Activated CD8-positive, alpha-beta memory T cell treated with anti-CD3 and anti-CD28 coated beads, Interleukin-2, amount 10 ng/mL, durations not matched to agents 7 days and 5 days (primary cell): ENCODE results near the gene ZXDC. TPM values are rescaled to one million over a fixed set of nuclear protein-coding genes. Genes with fewer than 3 reads are reported as not detected.

ENCODE experiments used
- ATAC-seq: fragments of 150-1000 bp; cut with Tn5 transposase; one replicate; pipeline ENCODE4 v1.10.0; 2021; ENCODE audit warnings: moderate library complexity
- CTCF ChIA-PET: fragments of 350-600 bp; sonication (Branson Sonifier 250); formaldehyde crosslinking; loops from one replicate; lab custom pipeline; 2021; ENCODE audit warnings: antibody characterized with exemption; lab: Charles Lee
- DNase-seq: peaks from one replicate; pipeline ENCODE4 v3.0.0-alpha.2; 2020
- H3K27ac Mint-ChIP-seq: one replicate; pipeline ENCODE4 v1.8.0; 2021; ENCODE audit warnings: mild to moderate bottlenecking, mixed read lengths
- H3K27me3 Mint-ChIP-seq: one replicate; pipeline ENCODE4 v1.8.0; 2021; ENCODE audit warnings: mixed read lengths
- H3K36me3 Mint-ChIP-seq: one replicate; pipeline ENCODE4 v1.8.0; 2021; ENCODE audit warnings: mild to moderate bottlenecking, mixed read lengths
- H3K4me1 Mint-ChIP-seq: one replicate; pipeline ENCODE4 v1.8.0; 2021; ENCODE audit warnings: mixed read lengths
- H3K4me3 Mint-ChIP-seq: one replicate; pipeline ENCODE4 v1.8.0; 2021; ENCODE audit warnings: mild to moderate bottlenecking, moderate library complexity, mixed read lengths
- H3K9me3 Mint-ChIP-seq: one replicate; pipeline ENCODE4 v1.8.0; 2022; ENCODE audit warnings: low read depth, mixed read lengths
- total RNA-seq, 2 experiments: library from RNA; stranded (reverse); gene quantifications; one replicate each; pipeline ENCODE4 v1.2.3, GENCODE V29; 2021

Gene ZXDC
- total RNA-seq, 2 experiments from 2014 or later: 21.5 to 22.7 TPM

DNA sequence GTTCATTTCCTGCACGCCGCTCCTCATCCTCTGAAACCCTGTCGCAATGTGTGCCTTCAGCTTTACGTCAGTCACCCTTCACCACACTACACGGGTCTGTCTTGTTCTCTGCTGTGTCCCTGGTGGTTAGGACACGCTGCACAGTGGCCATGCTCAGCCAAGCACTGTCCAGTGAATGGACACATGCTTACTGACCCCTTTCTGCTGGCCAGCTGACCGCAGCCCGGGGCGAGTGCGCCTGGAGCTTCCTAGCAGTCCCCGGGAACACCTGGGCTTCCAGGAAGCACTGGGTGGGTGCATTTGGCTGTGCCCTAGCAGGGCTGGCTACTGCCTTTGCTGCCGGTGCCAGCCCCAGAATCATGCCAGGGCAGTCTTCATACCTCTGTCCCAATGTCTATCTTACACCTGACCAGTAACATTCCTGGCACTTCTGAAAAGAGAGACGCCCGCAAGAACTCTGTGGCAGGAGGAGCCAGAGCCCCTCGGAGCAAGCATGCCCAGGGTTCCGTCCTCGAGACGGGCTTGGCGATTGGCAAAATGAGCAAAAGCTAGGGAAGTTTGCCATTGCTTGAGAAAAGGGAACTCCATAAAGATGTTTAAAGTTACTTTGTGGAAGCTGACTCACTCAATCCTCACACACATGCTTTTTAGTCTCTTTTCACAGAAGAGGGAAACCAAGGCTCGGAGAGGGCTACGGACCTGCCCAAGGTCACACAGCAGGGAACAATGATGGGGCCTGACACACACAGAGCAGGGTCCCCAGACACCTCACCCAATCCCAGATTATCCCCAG, 15.7 kb upstream of the ZXDC start:
- CTCF ChIA-PET: no interaction called here
- DNase-seq: no peak
- H3K36me3 Mint-ChIP-seq: no peaks in the 10 kb centered on the region
- no peak overlapping the region for H3K27ac Mint-ChIP-seq
- H3K4me3 Mint-ChIP-seq: no peak overlapping the region
- no peaks in the 10 kb centered on the region for H3K27me3 Mint-ChIP-seq
- no peak for ATAC-seq
- H3K9me3 Mint-ChIP-seq: no peaks in the 10 kb centered on the region
- H3K4me1 Mint-ChIP-seq: peaks cover 23% of the 10 kb centered on the region

DNA sequence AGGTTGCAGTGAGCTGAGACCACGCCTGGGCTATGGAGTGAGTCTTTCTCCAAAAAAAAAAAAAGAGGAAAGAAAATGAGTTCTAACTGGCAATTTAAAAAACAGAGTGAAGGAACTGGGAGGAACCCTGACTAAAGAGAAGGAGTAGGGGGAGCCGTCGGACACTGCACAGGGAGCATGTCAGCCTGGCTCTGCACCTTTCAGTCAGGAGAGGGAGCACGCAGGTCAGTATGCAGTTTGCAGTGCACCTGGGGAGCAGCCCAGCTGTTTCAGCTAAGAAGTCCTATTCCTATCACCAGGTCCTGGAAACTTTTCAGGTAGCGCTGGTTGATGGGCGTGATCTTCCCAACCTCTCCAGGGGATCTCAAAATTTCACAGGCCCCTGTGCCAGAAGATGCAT, 14.9 kb upstream of the ZXDC start:
- no peak for DNase-seq
- Mint-ChIP-seq H3K27me3 (no peaks in the 10 kb centered on the region), H3K36me3 (no peaks in the 10 kb centered on the region), H3K9me3 (no peaks in the 10 kb centered on the region), H3K27ac (no peak overlapping the region), H3K4me3 (no peak overlapping the region), H3K4me1 (peaks cover 26% of the 10 kb centered on the region)
- ATAC-seq: no peak
- CTCF ChIA-PET: interaction anchor here (1.2 kb wide), 1 partner anchor 32 kb away, joined by 3 read pairs; no protein-coding TSS in a partner anchor

DNA sequence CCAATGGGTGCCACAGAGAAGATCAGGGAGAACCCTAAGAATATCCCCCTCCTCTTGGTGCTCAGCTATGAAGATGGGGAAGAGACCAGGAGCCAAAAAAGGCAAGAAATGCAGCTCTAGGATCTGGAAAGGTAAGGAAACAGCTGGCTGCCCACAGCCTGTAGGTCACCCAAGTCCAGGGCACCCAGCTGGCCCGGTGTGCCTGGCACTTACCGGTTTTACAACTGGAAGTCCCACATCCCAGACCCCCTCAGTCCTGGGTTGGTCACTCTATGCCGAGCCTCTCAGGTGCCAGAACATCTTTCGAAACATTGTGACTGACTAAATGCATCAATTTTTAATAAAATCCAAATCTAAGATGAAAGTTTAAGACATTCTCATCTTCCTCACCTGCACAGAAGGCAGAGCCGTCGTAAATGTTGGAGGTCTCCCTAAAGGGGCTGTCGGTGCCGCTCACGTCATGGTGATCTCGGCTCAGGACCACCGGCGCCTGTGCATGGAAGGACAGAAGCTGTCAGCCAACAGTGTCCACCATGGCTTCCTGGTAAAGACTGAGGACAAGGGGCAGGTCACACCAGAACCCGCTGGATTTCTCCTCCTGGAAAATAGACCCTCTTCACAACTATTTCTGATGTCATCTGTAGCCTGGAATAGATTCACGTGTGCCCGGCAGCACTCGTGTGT, 13.3 kb upstream of the ZXDC start:
- H3K36me3 Mint-ChIP-seq: no peaks in the 10 kb centered on the region
- H3K27me3 Mint-ChIP-seq: no peaks in the 10 kb centered on the region
- CTCF ChIA-PET: no interaction called here
- no peak overlapping the region for H3K27ac Mint-ChIP-seq
- ATAC-seq (no peak), DNase-seq (no peak)
- no peak overlapping the region for H3K4me3 Mint-ChIP-seq
- peaks cover 22% of the 10 kb centered on the region for H3K4me1 Mint-ChIP-seq
- no peaks in the 10 kb centered on the region for H3K9me3 Mint-ChIP-seq

DNA sequence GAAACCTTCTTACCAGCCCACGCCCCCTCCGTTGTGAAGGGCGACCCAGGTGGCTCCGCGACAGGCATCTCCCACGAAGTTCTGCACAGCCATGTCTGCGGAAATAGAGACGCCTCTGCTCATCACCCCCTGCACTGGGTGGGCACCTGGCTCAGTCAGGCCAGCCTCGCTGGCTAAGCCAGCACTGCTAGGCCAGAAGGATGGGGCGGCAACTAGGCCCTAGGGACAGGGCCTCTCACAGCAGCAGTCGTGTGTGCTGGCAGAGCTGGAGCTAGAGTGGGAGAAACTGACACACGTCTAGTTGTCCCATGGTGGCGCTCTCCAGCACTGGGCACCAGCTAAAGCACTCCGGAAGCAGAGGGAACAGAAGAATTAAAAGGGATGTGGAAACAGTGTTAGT, 12.5 kb upstream of the ZXDC start:
- Mint-ChIP-seq H3K9me3 (no peaks in the 10 kb centered on the region), H3K4me1 (peaks cover 16% of the 10 kb centered on the region), H3K36me3 (no peaks in the 10 kb centered on the region), H3K27me3 (no peaks in the 10 kb centered on the region), H3K27ac (no peak overlapping the region), H3K4me3 (no peak overlapping the region)
- ATAC-seq (no peak), DNase-seq (no peak)
- CTCF ChIA-PET: no interaction called here

DNA sequence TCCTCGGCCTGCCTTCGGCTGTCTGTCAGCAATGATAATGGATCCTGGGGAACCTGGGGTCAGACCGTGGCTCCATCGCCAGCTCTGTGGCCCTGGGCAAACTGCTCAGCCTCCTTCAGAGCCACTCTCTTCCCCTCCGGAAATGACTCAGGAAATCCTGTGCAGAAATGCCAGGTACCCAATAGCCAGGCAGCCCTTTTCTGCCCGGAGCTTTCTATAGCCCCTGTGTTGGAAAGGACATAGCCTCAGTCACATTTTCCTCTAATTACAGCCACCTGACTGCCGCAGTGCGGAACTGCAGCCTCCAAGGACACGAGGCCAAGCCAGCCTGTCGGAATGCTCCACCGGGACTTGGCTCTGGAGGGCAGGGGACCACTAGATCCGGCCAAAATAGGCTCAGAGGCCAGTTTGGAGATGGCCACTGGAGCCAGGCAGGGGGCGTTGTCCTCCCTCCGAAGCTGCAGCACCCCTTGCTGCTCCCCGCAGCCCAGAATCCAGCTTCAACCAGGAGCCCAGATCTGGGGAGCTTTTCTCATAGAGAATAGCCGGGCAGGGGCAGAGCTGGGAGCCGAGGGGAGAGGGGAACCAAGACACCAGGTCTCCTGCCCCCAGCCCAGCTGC, 11.6 kb upstream of the ZXDC start:
- H3K4me1 Mint-ChIP-seq: peaks cover 13% of the 10 kb centered on the region
- no peaks in the 10 kb centered on the region for H3K9me3 Mint-ChIP-seq
- peak overlapping the region; percentile 57 for H3K27ac Mint-ChIP-seq
- no peak overlapping the region for H3K4me3 Mint-ChIP-seq
- CTCF ChIA-PET: no interaction called here
- H3K36me3 Mint-ChIP-seq: no peaks in the 10 kb centered on the region
- peak; percentile 82 for ATAC-seq
- DNase-seq: peak; percentile 44
- H3K27me3 Mint-ChIP-seq: no peaks in the 10 kb centered on the region

DNA sequence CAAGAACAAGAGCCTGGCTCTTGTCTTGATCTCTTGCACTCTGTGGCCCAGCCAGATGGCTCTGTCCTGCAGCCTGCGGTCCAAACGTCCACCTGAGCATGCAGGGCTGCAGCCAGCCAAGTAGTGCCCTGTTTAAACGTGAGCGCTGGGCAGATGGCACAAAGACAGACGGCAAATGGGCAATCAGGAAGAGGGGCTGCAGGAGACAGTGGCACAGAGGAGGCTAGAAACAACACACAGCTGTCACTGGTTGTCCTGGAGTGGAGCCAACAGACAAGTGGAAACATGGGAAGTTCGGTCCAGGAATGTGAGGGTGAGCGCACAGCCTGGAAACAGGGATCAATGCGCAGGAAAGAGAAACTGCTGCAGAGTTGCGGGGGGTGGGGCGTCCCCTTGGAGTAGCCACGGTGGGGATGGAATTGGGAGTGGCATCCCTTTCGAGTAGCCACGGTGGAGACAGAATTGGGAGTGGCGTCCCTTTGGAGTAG, 10.7 kb upstream of the ZXDC start:
- no peak for DNase-seq
- ATAC-seq: no peak
- H3K9me3 Mint-ChIP-seq: no peaks in the 10 kb centered on the region
- H3K27me3 Mint-ChIP-seq: no peaks in the 10 kb centered on the region
- H3K4me1 Mint-ChIP-seq: peaks cover 13% of the 10 kb centered on the region
- H3K27ac Mint-ChIP-seq: no peak overlapping the region
- H3K36me3 Mint-ChIP-seq: no peaks in the 10 kb centered on the region
- no peak overlapping the region for H3K4me3 Mint-ChIP-seq
- CTCF ChIA-PET: no interaction called here

DNA sequence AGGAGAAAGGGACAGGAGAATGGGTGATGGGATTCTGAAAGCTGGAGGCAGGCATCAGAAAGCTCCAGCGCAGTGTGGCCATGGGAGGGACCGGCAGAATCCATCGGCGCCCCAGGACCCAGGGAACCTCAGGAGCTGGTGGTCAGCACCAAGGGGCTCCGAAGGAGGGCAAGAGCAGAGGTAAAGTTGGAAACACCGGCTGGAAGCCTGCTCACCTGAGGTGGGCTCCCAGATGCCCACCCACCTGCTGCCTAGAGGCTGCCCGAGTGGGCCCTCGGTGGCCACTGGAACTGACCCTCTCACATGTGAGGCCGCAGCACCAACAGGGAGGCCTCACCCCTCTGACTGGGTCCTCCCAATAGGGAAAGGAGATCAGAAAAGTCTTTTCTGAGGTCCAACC, 10.3 kb upstream of the ZXDC start:
- H3K27me3 Mint-ChIP-seq: no peaks in the 10 kb centered on the region
- no peak overlapping the region for H3K4me3 Mint-ChIP-seq
- H3K27ac Mint-ChIP-seq: no peak overlapping the region
- CTCF ChIA-PET: no interaction called here
- DNase-seq (no peak), ATAC-seq (no peak)
- H3K4me1 Mint-ChIP-seq: peaks cover 13% of the 10 kb centered on the region
- no peaks in the 10 kb centered on the region for H3K9me3 Mint-ChIP-seq
- no peaks in the 10 kb centered on the region for H3K36me3 Mint-ChIP-seq

DNA sequence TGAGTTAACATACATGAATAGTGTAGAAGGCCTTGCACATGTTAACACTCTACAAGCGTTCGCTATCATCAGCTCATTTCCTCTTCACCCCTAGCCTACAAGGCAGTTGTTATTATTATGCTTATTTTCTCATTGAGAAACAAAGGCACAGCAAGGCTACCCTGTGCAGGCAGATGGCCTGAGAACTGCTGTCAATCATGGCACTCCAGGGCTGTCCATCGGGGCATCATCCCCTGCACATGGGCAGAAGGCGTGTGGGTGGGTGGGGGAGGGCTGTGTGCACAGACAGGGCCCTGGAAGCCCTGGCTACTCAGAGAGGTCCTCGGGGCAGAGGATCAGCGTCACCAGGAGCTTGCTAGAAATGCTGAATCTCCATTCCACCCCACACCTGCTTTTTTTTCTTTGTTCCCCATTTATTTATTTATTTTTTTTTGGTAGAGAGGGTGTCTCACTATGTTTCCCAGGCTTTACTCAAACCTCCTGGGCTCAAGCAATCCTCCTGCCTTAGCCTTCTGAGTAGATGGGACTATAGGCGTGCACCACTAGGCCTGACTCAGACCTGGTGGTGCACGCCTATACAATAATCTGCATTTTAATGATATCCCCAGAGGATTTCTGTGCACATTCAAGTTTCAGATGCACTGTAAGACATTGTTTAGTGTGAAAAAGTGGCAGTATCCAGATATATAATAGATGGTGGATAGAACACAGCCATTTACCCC, 9.6 kb upstream of the ZXDC start:
- DNase-seq (no peak), ATAC-seq (no peak)
- Mint-ChIP-seq H3K4me1 (peaks cover 13% of the 10 kb centered on the region), H3K4me3 (no peak overlapping the region), H3K36me3 (no peaks in the 10 kb centered on the region), H3K9me3 (no peaks in the 10 kb centered on the region), H3K27ac (no peak overlapping the region), H3K27me3 (no peaks in the 10 kb centered on the region)
- CTCF ChIA-PET: no interaction called here

DNA sequence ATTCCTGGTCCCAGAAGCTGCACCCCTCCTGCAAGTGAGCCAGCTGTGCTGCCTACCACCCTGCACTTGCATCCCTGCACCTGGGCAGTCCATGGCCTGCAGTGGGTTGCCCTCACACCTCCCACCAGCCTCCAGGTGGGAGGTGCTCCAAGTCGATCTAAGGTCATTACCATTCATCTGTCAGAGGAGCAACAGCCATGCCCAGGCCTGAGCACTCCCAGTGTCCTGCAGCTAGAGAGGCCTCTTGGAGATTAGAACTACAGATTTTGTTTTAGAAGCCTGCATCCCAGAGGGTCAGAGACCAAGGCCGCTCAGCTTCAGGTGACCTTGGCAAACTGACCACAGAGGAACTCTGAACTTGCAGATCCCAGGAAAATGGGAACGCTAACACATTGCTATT, 9.0 kb upstream of the ZXDC start:
- ATAC-seq (no peak), DNase-seq (no peak)
- Mint-ChIP-seq H3K4me1 (peaks cover 13% of the 10 kb centered on the region), H3K9me3 (no peaks in the 10 kb centered on the region), H3K27me3 (no peaks in the 10 kb centered on the region), H3K27ac (no peak overlapping the region), H3K4me3 (no peak overlapping the region), H3K36me3 (no peaks in the 10 kb centered on the region)
- CTCF ChIA-PET: interaction anchor here (1.0 kb wide), 1 partner anchor 498 kb away, joined by 3 read pairs; the partner anchor contains the start of gene PLXNA1

DNA sequence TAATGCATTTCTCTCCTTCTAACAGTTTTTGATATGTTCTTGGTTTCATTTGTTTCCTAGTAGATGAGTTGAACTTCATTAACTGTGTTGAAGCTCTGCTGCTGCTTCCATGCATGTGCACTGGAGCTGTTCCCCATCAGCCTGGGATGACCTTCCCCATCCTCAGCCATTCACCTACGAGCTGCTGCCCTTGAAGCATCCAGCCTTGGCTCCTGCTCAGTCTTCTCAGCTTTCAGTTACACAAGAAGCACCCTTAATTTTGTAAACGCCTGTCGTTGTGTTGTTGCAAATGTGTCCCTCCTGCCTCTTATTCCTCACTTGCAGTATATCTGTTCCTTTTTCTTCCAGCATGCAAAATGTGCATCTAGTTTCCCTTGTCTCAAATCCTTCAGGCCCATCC, 8.5 kb upstream of the ZXDC start:
- Mint-ChIP-seq H3K36me3 (no peaks in the 10 kb centered on the region), H3K27ac (no peak overlapping the region), H3K27me3 (no peaks in the 10 kb centered on the region), H3K4me1 (peaks cover 13% of the 10 kb centered on the region), H3K9me3 (no peaks in the 10 kb centered on the region), H3K4me3 (no peak overlapping the region)
- ATAC-seq (no peak), DNase-seq (no peak)
- CTCF ChIA-PET: interaction anchor here (1.0 kb wide), 1 partner anchor 498 kb away, joined by 3 read pairs; the partner anchor contains the start of gene PLXNA1

DNA sequence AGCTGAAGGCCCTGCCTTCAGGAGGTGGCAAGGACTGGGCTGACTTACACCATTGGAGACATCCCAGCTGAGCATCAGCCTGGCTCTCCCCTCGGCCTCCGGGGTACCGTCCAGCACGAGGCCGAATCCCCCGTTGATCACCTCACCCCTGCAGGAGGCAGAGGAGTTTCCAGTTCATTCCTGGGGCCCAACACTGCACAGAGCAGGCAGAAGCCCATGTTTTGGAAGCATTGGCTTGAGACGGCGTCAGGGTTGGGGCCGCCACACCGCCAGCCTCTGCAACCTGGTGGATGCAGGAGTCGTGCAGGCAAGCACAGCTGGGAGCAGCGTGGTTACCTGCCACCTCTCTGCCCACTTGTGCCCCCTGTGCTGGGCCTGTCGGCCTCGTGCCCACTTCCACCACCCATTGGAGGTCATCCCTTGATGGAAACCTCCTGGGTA, 7.7 kb upstream of the ZXDC start:
- H3K27me3 Mint-ChIP-seq: no peaks in the 10 kb centered on the region
- CTCF ChIA-PET: no interaction called here
- peaks cover 13% of the 10 kb centered on the region for H3K4me1 Mint-ChIP-seq
- ATAC-seq (no peak), DNase-seq (no peak)
- no peak overlapping the region for H3K4me3 Mint-ChIP-seq
- H3K27ac Mint-ChIP-seq: no peak overlapping the region
- no peaks in the 10 kb centered on the region for H3K9me3 Mint-ChIP-seq
- no peaks in the 10 kb centered on the region for H3K36me3 Mint-ChIP-seq

DNA sequence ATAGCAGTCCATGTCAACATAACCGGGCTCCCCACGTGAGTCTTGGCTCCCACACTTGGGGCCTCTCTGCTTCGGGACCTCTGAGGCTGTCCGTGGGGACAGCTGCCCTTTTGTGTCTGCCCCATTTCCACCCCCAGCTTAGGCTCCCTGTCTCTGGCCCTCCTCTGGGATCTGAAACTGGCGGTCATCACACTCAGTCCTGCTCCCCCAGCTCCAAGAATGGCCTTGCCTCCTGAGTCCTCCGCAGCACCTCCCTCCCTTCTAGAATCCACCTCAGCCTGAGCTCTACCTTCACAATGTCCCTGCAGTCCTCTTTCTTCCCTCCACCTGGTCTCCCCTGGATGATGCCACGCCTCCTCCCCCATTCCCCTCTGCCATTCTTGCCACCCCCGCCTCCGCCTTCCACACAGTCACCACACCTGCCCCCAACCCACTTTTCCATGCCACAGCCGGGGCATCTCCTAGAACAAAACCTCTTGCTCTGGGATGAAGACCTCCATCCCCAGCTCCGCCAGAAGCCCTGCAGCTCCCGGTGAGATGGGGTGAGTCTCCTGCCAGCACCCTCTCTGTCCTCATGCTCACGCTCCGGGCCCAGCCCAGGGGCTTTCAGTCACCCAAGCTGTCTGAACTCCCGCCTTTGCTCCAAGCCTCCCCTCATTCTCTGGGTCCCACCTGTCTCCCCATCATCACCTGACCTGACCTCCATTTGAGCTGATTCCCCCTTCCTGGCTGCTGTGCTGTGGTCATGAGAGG, 7.0 kb upstream of the ZXDC start:
- Mint-ChIP-seq H3K27ac (no peak overlapping the region), H3K4me3 (no peak overlapping the region), H3K4me1 (peaks cover 13% of the 10 kb centered on the region), H3K36me3 (no peaks in the 10 kb centered on the region), H3K9me3 (no peaks in the 10 kb centered on the region), H3K27me3 (no peaks in the 10 kb centered on the region)
- CTCF ChIA-PET: no interaction called here
- ATAC-seq: no peak
- DNase-seq: no peak
